ENCODE results near the gene ERN1.
"Not testable (repeated sequence)": the region's sequence is repeated elsewhere in the genome, so short reads cannot be mapped to it uniquely, and the experiment has no call there.

ERN1 gene

DNA sequence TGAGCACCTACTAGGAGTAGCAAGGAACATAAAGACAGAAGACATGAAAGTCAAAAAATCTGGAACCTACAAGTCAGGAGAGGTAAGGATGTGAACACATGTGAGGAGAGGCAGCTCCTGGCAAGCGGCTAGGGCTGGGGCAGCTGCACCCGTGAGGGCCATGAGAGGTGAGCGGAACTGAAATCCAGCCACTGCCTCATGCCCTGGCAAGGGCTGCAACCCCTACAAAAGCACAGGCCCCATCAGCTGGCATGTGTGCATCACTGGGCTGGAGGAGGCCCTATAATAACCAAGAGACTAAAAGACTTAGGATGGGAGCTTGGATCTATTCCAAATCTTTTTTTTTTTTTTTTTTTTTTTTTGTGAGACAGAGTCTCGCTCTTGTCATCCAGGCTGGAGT lies 40.3 kb upstream of the ERN1 start:
- no peak for DNase-seq
- Histone ChIP-seq H3K27ac (ENCODE audit: insufficient read depth, low read length, poor library complexity, severe bottlenecking) (no peak overlapping the region), H3K9me3 (ENCODE audit: control insufficient read depth, low read length) (no peaks in the 10 kb centered on the region), H3K4me1 (ENCODE audit: control insufficient read depth, insufficient read depth, low read length, poor library complexity, severe bottlenecking) (no peaks in the 10 kb centered on the region), H3K4me3 (ENCODE audit: insufficient read depth, low read depth, low read length, poor library complexity, severe bottlenecking) (no peak overlapping the region), H3K27me3 (replicated peaks; ENCODE audit: control insufficient read depth, insufficient read depth, low read length, poor library complexity, severe bottlenecking) (no peaks in the 10 kb centered on the region), H3K36me3 (ENCODE audit: control insufficient read depth, insufficient read depth, low read length) (peaks cover 6% of the 10 kb centered on the region)

DNA sequence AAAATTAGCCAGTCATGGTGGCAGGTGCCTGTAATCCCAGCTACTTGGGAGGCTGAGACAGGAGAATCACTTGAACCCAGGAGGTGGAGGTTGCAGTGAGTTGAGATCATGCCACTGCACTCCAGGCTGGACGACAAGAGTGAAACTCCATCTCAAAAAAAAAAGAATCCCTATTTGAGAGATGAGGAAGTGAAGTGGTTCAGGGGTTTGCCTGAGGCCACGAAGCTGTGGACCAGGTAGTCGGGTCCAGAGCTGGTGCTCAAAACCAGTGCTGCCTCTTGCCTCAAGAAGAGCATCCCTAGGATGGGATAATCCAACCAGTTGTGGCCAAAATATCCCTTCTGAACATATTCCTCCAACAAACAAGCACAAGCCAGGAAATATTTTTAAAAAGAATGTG lies 37.7 kb upstream of the ERN1 start:
- not testable (repeated sequence) for H3K27me3 ChIP-seq (replicated peaks; ENCODE audit: control insufficient read depth, insufficient read depth, low read length, poor library complexity, severe bottlenecking); H3K9me3 ChIP-seq (ENCODE audit: control insufficient read depth, low read length); DNase-seq; H3K36me3 ChIP-seq (ENCODE audit: control insufficient read depth, insufficient read depth, low read length); H3K4me1 ChIP-seq (ENCODE audit: control insufficient read depth, insufficient read depth, low read length, poor library complexity, severe bottlenecking); H3K4me3 ChIP-seq (ENCODE audit: insufficient read depth, low read depth, low read length, poor library complexity, severe bottlenecking); H3K27ac ChIP-seq (ENCODE audit: insufficient read depth, low read length, poor library complexity, severe bottlenecking)

DNA sequence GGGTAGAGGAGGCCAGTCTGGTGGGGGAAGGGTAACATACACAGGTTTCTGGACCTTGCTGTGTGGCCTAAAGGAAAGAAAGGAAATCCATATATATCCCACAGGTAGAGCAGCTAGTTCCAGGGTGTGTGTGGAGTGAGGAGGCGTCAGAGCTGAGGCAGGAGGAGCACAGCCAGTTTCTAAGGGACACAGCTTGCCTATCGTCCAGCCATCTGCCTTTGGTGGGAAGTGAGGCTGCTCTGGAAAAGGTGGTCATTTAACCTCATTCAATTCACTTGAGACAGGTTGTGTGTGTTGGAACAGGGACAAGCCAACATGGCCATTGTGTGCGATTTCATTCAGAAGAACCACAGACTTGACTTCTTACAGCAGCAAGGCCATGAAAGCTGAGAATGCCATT lies 36.9 kb upstream of the ERN1 start:
- Histone ChIP-seq H3K4me1 (ENCODE audit: control insufficient read depth, insufficient read depth, low read length, poor library complexity, severe bottlenecking) (no peaks in the 10 kb centered on the region), H3K4me3 (ENCODE audit: insufficient read depth, low read depth, low read length, poor library complexity, severe bottlenecking) (no peak overlapping the region), H3K9me3 (ENCODE audit: control insufficient read depth, low read length) (no peaks in the 10 kb centered on the region), H3K27me3 (replicated peaks; ENCODE audit: control insufficient read depth, insufficient read depth, low read length, poor library complexity, severe bottlenecking) (no peaks in the 10 kb centered on the region), H3K27ac (ENCODE audit: insufficient read depth, low read length, poor library complexity, severe bottlenecking) (no peak overlapping the region), H3K36me3 (ENCODE audit: control insufficient read depth, insufficient read depth, low read length) (peaks cover 6% of the 10 kb centered on the region)
- DNase-seq, result no peak

DNA sequence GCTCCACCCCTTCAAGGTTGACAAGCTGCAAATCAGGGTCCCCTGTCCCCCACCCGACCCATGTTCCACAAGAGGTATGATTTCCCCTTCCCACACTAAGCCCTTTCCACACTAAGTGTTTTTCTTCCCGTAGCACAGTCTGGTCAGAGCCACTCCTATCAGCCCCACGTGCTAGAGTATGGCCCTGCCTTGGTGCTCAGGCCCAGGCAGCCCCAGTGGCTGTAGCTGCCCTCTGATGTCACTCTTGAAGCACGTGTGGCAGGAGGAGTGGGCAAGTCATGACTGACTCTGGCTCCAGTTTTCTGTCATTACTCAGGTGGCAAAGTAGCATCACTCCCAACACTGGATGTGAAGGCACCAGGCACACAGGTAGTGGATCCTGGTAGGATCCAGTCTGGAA lies 35.4 kb upstream of the ERN1 start:
- Histone ChIP-seq H3K36me3 (ENCODE audit: control insufficient read depth, insufficient read depth, low read length) (peaks cover 9% of the 10 kb centered on the region), H3K4me1 (ENCODE audit: control insufficient read depth, insufficient read depth, low read length, poor library complexity, severe bottlenecking) (no peaks in the 10 kb centered on the region), H3K4me3 (ENCODE audit: insufficient read depth, low read depth, low read length, poor library complexity, severe bottlenecking) (no peak overlapping the region), H3K27me3 (replicated peaks; ENCODE audit: control insufficient read depth, insufficient read depth, low read length, poor library complexity, severe bottlenecking) (no peaks in the 10 kb centered on the region), H3K9me3 (ENCODE audit: control insufficient read depth, low read length) (no peaks in the 10 kb centered on the region), H3K27ac (ENCODE audit: insufficient read depth, low read length, poor library complexity, severe bottlenecking) (no peak overlapping the region)
- DNase-seq, result no peak

DNA sequence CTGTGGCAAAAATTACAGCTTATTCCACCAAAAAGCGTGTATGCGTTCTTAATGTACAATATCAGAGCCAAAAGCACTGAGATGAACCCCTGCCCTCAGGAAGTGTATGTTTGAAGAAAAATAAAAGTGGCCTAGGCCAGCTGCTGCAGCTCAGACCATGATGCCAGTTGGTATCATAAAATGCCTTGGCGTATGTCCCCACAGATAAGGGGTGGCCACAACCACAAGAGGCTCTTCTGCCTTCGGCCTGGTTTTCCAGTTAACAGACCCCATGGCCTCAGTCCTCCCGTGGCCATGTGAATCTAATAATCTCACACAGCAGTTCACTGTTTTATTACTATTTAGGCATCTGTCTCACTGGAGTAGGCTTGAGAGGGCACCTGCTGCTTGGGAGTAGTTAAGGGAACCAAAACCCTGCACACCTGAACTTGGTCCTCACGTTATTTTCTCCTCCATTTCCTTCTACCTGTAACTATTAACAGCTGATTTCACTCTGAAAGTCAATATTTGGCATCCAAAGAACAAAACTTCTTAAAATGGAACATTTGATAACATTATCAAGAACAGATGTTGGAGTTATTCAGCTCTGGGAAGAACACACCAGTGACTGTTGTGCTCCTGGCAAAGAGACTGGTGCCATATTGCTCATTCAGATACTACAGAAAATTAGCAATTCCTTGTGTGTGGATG lies 34.8 kb upstream of the ERN1 start:
- Histone ChIP-seq H3K4me1 (ENCODE audit: control insufficient read depth, insufficient read depth, low read length, poor library complexity, severe bottlenecking) (no peaks in the 10 kb centered on the region), H3K4me3 (ENCODE audit: insufficient read depth, low read depth, low read length, poor library complexity, severe bottlenecking) (no peak overlapping the region), H3K9me3 (ENCODE audit: control insufficient read depth, low read length) (no peaks in the 10 kb centered on the region), H3K27ac (ENCODE audit: insufficient read depth, low read length, poor library complexity, severe bottlenecking) (no peak overlapping the region), H3K36me3 (ENCODE audit: control insufficient read depth, insufficient read depth, low read length) (peaks cover 10% of the 10 kb centered on the region), H3K27me3 (replicated peaks; ENCODE audit: control insufficient read depth, insufficient read depth, low read length, poor library complexity, severe bottlenecking) (no peaks in the 10 kb centered on the region)
- DNase-seq, result no peak

DNA sequence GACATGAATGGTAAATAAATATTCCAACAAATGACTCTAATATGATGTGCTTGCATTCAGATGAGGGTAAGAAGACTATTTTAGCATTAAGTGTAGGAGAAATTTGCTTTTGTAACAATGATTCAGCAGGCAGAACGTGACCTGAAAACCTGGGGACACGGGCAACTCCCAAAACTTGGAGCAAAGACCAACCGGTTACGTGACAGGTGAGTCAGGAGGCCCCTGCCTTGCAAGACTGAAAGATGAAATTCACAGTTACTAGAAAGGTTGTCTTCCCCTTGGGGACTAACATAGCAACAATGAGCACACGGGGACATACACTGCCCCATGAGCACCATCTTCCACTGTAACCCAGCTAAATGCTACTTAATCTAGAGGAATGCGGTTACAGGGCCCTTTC lies 33.5 kb upstream of the ERN1 start:
- peaks cover 5% of the 10 kb centered on the region for H3K36me3 ChIP-seq (ENCODE audit: control insufficient read depth, insufficient read depth, low read length)
- H3K27ac ChIP-seq (ENCODE audit: insufficient read depth, low read length, poor library complexity, severe bottlenecking), result no peak overlapping the region
- no peak overlapping the region for H3K4me3 ChIP-seq (ENCODE audit: insufficient read depth, low read depth, low read length, poor library complexity, severe bottlenecking)
- H3K4me1 ChIP-seq (ENCODE audit: control insufficient read depth, insufficient read depth, low read length, poor library complexity, severe bottlenecking), result no peaks in the 10 kb centered on the region
- H3K27me3 ChIP-seq (replicated peaks; ENCODE audit: control insufficient read depth, insufficient read depth, low read length, poor library complexity, severe bottlenecking), result no peaks in the 10 kb centered on the region
- no peak for DNase-seq
- H3K9me3 ChIP-seq (ENCODE audit: control insufficient read depth, low read length), result no peaks in the 10 kb centered on the region

DNA sequence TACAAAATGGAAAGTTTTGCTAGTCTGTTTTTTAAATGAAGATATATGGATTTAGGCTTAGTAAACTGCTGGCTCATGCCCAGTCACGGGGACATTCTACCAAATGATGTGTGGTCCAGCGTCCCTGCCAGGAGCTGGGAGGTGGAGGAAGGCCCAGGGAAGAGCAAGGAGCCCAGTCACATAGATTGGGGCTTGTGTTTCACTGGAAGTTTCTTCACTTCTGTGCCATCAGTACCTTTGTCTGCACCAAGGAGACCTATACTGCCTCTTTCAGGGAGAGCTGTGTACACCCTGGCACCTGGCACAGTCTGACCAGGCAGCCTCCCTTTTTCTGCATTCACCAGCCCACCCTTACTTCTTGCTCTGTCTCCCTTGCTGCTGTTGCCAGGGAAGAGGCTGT lies 32.6 kb upstream of the ERN1 start:
- H3K36me3 ChIP-seq (ENCODE audit: control insufficient read depth, insufficient read depth, low read length), result peaks cover 4% of the 10 kb centered on the region
- H3K9me3 ChIP-seq (ENCODE audit: control insufficient read depth, low read length), result no peaks in the 10 kb centered on the region
- no peak for DNase-seq
- no peaks in the 10 kb centered on the region for H3K4me1 ChIP-seq (ENCODE audit: control insufficient read depth, insufficient read depth, low read length, poor library complexity, severe bottlenecking)
- no peak overlapping the region for H3K4me3 ChIP-seq (ENCODE audit: insufficient read depth, low read depth, low read length, poor library complexity, severe bottlenecking)
- no peak overlapping the region for H3K27ac ChIP-seq (ENCODE audit: insufficient read depth, low read length, poor library complexity, severe bottlenecking)
- no peaks in the 10 kb centered on the region for H3K27me3 ChIP-seq (replicated peaks; ENCODE audit: control insufficient read depth, insufficient read depth, low read length, poor library complexity, severe bottlenecking)

DNA sequence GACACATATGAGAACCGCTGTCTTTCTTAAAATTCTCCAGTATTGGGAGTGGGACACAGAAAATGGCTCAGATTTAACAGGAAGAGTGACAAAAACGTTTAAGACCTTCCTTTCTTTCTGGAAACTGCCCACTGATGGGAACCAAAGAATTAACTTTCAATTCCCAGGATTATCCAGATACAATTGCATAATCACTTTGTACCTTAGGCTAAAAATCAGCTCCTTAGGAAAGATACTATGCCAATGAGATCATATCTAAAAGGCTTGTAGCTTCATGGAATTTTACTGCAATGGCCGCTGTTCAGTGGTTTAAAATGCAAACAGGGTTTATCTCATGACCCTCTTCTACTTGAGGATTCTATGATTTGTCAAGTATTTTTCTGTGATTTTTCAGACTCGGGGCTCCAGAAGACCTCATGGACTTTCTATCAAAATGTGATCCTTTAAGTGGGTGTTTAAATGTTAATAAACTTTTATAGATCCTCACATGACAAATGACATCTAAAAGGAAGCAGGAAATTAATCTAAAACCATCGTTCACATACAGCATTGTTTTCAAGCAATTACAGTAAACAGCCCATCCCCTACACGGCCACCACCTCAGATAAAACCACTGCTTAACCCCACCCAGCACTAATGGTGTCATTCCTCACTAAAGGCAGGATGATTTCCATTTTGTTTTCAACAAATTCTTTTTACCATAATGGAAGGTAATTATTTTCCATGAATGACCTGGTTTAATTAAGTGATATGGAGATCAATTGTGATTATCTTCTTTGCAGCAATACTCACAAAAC lies 31.6 kb upstream of the ERN1 start:
- peaks cover 4% of the 10 kb centered on the region for H3K36me3 ChIP-seq (ENCODE audit: control insufficient read depth, insufficient read depth, low read length)
- H3K27ac ChIP-seq (ENCODE audit: insufficient read depth, low read length, poor library complexity, severe bottlenecking), result no peak overlapping the region
- DNase-seq, result no peak
- no peaks in the 10 kb centered on the region for H3K4me1 ChIP-seq (ENCODE audit: control insufficient read depth, insufficient read depth, low read length, poor library complexity, severe bottlenecking)
- H3K4me3 ChIP-seq (ENCODE audit: insufficient read depth, low read depth, low read length, poor library complexity, severe bottlenecking), result no peak overlapping the region
- no peaks in the 10 kb centered on the region for H3K9me3 ChIP-seq (ENCODE audit: control insufficient read depth, low read length)
- no peaks in the 10 kb centered on the region for H3K27me3 ChIP-seq (replicated peaks; ENCODE audit: control insufficient read depth, insufficient read depth, low read length, poor library complexity, severe bottlenecking)

DNA sequence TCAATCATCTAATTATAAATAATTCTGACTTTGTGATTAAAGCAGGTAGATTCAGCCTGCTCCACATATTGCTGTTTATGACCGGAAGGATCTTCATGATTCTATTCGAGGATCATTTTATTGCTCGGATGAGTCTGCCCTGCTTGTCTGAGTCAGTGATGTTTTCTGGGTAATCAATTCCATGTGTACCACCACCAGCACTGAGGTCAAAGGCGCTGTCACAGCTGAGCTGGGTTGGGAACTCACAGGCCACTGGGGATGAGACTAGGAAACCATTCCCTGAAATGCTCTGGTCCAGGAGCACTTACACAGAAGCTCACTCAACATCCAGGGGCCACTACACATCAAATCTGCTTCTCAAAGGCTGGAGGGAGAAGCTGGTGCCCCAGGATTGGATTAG lies 30.4 kb upstream of the ERN1 start:
- peaks cover 4% of the 10 kb centered on the region for H3K36me3 ChIP-seq (ENCODE audit: control insufficient read depth, insufficient read depth, low read length)

DNA sequence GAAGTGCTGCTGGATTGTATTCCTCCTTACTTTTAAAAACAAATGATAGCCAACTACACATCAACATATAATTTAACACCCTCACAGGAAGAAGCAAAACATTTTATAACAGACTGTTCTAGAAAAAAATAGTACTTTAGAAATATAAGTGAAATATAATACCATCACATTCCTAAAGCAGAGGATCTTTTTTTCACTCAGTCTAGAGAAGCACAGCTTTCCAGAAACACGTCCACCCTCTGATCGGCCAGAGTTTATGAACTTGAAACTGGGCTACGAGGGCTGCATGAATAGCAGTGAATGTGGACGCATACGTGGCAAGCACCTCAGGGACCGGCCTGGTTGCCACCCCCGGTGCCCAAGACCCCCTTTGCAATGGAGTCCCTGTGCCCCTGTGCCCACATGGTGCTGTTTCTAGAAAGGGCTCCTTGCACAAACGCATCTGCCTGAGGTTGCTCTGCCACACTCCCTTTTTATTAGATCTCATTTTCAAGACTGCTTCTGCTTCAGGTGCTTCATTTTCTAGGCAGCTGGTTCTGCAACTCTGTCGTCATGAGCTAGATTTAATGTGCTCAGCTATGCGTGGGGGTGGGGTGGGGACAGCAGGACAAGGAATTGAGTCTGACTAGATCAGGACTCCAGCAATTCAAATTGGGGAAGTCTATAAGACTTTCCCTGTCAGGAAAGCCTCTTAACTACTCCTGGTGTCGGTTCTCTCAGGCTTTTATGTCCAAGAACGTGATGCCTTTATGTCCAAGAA lies 29.1 kb upstream of the ERN1 start:
- H3K9me3 ChIP-seq (ENCODE audit: control insufficient read depth, low read length), result no peaks in the 10 kb centered on the region
- H3K36me3 ChIP-seq (ENCODE audit: control insufficient read depth, insufficient read depth, low read length), result peaks cover 10% of the 10 kb centered on the region
- no peak overlapping the region for H3K27ac ChIP-seq (ENCODE audit: insufficient read depth, low read length, poor library complexity, severe bottlenecking)
- H3K4me1 ChIP-seq (ENCODE audit: control insufficient read depth, insufficient read depth, low read length, poor library complexity, severe bottlenecking), result no peaks in the 10 kb centered on the region
- no peak for DNase-seq
- H3K27me3 ChIP-seq (replicated peaks; ENCODE audit: control insufficient read depth, insufficient read depth, low read length, poor library complexity, severe bottlenecking), result no peaks in the 10 kb centered on the region
- no peak overlapping the region for H3K4me3 ChIP-seq (ENCODE audit: insufficient read depth, low read depth, low read length, poor library complexity, severe bottlenecking)

More for the DNA sequence above, 30.4 kb upstream of the ERN1 start:
- no peaks in the 10 kb centered on the region for H3K27me3 ChIP-seq (replicated peaks; ENCODE audit: control insufficient read depth, insufficient read depth, low read length, poor library complexity, severe bottlenecking)
- H3K9me3 ChIP-seq (ENCODE audit: control insufficient read depth, low read length), result no peaks in the 10 kb centered on the region
- no peak overlapping the region for H3K4me3 ChIP-seq (ENCODE audit: insufficient read depth, low read depth, low read length, poor library complexity, severe bottlenecking)
- DNase-seq, result no peak
- H3K27ac ChIP-seq (ENCODE audit: insufficient read depth, low read length, poor library complexity, severe bottlenecking), result no peak overlapping the region
- no peaks in the 10 kb centered on the region for H3K4me1 ChIP-seq (ENCODE audit: control insufficient read depth, insufficient read depth, low read length, poor library complexity, severe bottlenecking)
